GM12878 (cell line): ENCODE data around the gene OR14A2.

Experiments used
- BHLHE40 ChIP-seq, 2 experiments: fragments of 450-650 bp in 1 of 2; IDR thresholded peaks; 2 replicates each; pipeline ENCODE4 v1.6.1; 2011 to 2017; ENCODE audit warnings: low read depth in 2 of 2, borderline replicate concordance in 1 of 2, improper control_type of control experiment in 1 of 2, low read length in 1 of 2, mild to moderate bottlenecking in 1 of 2
- BMI1 ChIP-seq: fragments of 450-650 bp; IDR thresholded peaks from 2 replicates; pipeline ENCODE4 v1.6.1; 2016; ENCODE audit warnings: mild to moderate bottlenecking, moderate library complexity, borderline replicate concordance
- CREB1 ChIP-seq: IDR thresholded peaks from 2 replicates; pipeline ENCODE4 v1.6.1; 2012; ENCODE audit warnings: low read depth, mild to moderate bottlenecking, inconsistent platforms
- CTCF ChIP-seq, 3 experiments: IDR thresholded peaks in 2 of 3; conservative IDR thresholded peaks in 1 of 3; 2 replicates each; pipeline ENCODE4 v1.5.1; 2011; ENCODE audit warnings: low read depth in 3 of 3, low read length in 3 of 3, mild to moderate bottlenecking in 3 of 3, control low read depth in 2 of 3, moderate library complexity in 2 of 3, inconsistent platforms in 1 of 3, mixed read lengths in 1 of 3; ENCODE audit not compliant: control insufficient read depth in 2 of 3, insufficient read depth in 1 of 3; ENCODE audit errors: extremely low read depth in 1 of 3
- EZH2 ChIP-seq: IDR thresholded peaks from 2 replicates; pipeline ENCODE4 v1.6.1; 2012; ENCODE audit warnings: low read depth, mild to moderate bottlenecking, control low read depth, inconsistent platforms, low read length, borderline replicate concordance; ENCODE audit not compliant: control insufficient read depth
- GABPA ChIP-seq: IDR thresholded peaks from 2 replicates; pipeline ENCODE4 v1.6.1; 2014; ENCODE audit warnings: antibody characterized with exemption, low read depth, mild to moderate bottlenecking, inconsistent platforms
- IRF4 ChIP-seq: IDR thresholded peaks from 2 replicates; pipeline ENCODE4 v1.6.1; 2011; ENCODE audit warnings: low read depth, low read length
- MAX ChIP-seq: IDR thresholded peaks from 2 replicates; pipeline ENCODE4 v1.6.1; 2012; ENCODE audit warnings: low read depth, low read length, improper control_type of control experiment
- PML ChIP-seq: IDR thresholded peaks from 2 replicates; pipeline ENCODE4 v1.6.1; 2012; ENCODE audit warnings: low read length, inconsistent platforms
- POLR2AphosphoS5 ChIP-seq: IDR thresholded peaks from 2 replicates; pipeline ENCODE4 v1.6.1; 2011; ENCODE audit warnings: mild to moderate bottlenecking, low read length, inconsistent platforms
- SMAD1 ChIP-seq: fragments of 450-650 bp; IDR thresholded peaks from 2 replicates; pipeline ENCODE4 v1.6.1; 2018; ENCODE audit warnings: mild to moderate bottlenecking, low read depth; ENCODE audit not compliant: partially characterized antibody
- SP1 ChIP-seq: IDR thresholded peaks from one replicate; pipeline ENCODE4 v1.6.1; 2011; ENCODE audit warnings: low read depth, low read length
- USF1 ChIP-seq: IDR thresholded peaks from 2 replicates; pipeline ENCODE4 v1.6.1; 2011; ENCODE audit warnings: borderline replicate concordance, low read depth, mild to moderate bottlenecking, moderate library complexity, mixed read lengths, low read length; ENCODE audit not compliant: insufficient read depth; ENCODE audit errors: extremely low read length
- YY1 ChIP-seq: IDR thresholded peaks from 2 replicates; pipeline ENCODE4 v1.6.1; 2011; ENCODE audit warnings: low read depth, mild to moderate bottlenecking, low read length

GRCh38 chr1:247713753-247714152 lies 34.2 kb downstream of the OR14A2 start:
- TF ChIP-seq CREB1 (no peak), SP1 (no peak), SMAD1 (no peak), PML (no peak), EZH2 (no peak), YY1 (no peak), POLR2AphosphoS5 (no peak), BHLHE40 (IDR thresholded peaks at IDR 0.05; ENCODE audit: borderline replicate concordance in 1 of 2, low read depth in 2 of 2, low read length in 1 of 2) (no peak), CTCF (IDR thresholded peaks at IDR 0.05 in 2 of 3, conservative IDR thresholded peaks at IDR 0.05 in 1 of 3; ENCODE audit: control insufficient read depth in 2 of 3, extremely low read depth in 1 of 3, insufficient read depth in 1 of 3, low read depth in 3 of 3, low read length in 3 of 3) (no peak), GABPA (no peak), BMI1 (no peak), IRF4 (no peak), USF1 (no peak), MAX (no peak)
